Measurements from ENCODE around the gene FRMD6. TPM values are rescaled to one million over a fixed set of nuclear protein-coding genes. Genes with fewer than 3 reads are reported as not detected.

The FRMD6 gene
- total RNA-seq, 1 donor from 2014 or later, result 5.5 TPM

DNA sequence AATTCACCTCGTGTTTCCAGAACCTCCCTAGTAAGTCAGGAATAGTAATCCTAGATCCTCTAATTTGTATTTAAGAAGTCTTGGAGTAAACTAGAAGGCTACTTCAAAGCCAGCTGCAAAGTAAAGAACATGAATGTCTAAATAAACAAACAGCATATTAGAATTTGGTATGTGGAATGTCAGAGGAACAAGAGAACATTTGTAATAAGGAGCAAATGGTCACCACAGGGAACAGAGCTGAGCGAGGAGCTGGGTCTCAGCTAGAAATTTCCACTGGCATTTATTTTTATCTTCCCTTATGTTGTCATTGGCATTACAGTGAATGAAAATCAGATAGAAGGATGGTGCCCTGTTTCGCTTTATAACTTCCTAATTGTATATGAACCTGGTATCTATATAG, 50.2 kb downstream of the FRMD6 start:
- intact Hi-C loops (cut with micrococcal nuclease), result no loop called here

GRCh38 chr14:51703787-51704186, 52.1 kb downstream of the FRMD6 start:
- no peak overlapping the region for H3K4me3 Mint-ChIP-seq
- intact Hi-C loops (cut with micrococcal nuclease), result no loop called here
- H3K27ac Mint-ChIP-seq, result no peak overlapping the region
- no peaks in the 10 kb centered on the region for H3K27me3 Mint-ChIP-seq
- DNase-seq, result no peak
- no peaks in the 10 kb centered on the region for H3K9me3 Mint-ChIP-seq
- H3K36me3 Mint-ChIP-seq (ENCODE audit: low read depth), result no peaks in the 10 kb centered on the region
- H3K4me1 Mint-ChIP-seq, result no peaks in the 10 kb centered on the region

More for the DNA sequence above, 50.2 kb downstream of the FRMD6 start:
- no peak overlapping the region for H3K4me3 Mint-ChIP-seq
- H3K27ac Mint-ChIP-seq, result no peak overlapping the region
- DNase-seq, result peak; percentile 2
- H3K9me3 Mint-ChIP-seq, result no peaks in the 10 kb centered on the region
- peaks cover 2% of the 10 kb centered on the region for H3K27me3 Mint-ChIP-seq
- no peaks in the 10 kb centered on the region for H3K4me1 Mint-ChIP-seq
- H3K36me3 Mint-ChIP-seq (ENCODE audit: low read depth), result no peaks in the 10 kb centered on the region

- Mint-ChIP-seq H3K36me3 (ENCODE audit: low read depth) (no peaks in the 10 kb centered on the region), H3K9me3 (no peaks in the 10 kb centered on the region), H3K27ac (no peak overlapping the region), H3K4me1 (no peaks in the 10 kb centered on the region), H3K4me3 (no peak overlapping the region), H3K27me3 (no peaks in the 10 kb centered on the region)
- peak; percentile 17 for DNase-seq
- intact Hi-C loops (cut with micrococcal nuclease), result no loop called here
These were observed 52.8 kb downstream of the FRMD6 start for GRCh38 chr14:51704545-51704944.

DNA sequence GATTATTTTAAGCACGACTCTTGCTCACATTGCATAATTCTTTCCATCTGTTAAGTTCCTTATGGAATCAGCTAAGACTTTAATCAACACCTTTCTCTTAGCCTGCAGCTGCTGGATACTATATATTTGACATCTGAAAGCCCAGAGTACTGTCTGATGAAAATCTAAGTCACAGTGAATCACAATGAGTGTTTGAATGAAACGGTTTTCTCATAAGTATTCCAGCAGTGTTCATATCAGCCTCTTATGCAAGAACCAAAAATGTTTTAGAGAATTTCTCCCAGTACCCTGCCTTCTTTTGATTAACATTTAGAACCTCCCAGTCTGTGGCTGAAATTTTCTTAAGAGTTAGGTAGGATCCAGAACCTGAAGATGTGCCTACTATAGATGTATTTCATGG, 55.6 kb downstream of the FRMD6 start:
- intact Hi-C loops (cut with micrococcal nuclease), result no loop called here
- no peaks in the 10 kb centered on the region for H3K36me3 Mint-ChIP-seq (ENCODE audit: low read depth)
- H3K27me3 Mint-ChIP-seq, result no peaks in the 10 kb centered on the region
- DNase-seq, result no peak
- H3K4me3 Mint-ChIP-seq, result no peak overlapping the region
- no peaks in the 10 kb centered on the region for H3K4me1 Mint-ChIP-seq
- no peak overlapping the region for H3K27ac Mint-ChIP-seq
- no peaks in the 10 kb centered on the region for H3K9me3 Mint-ChIP-seq

- no peak overlapping the region for H3K4me3 Mint-ChIP-seq
These were observed 59.8 kb downstream of the FRMD6 start for GRCh38 chr14:51711505-51711904.

GRCh38 chr14:51715250-51715649, 63.5 kb downstream of the FRMD6 start:
- peaks cover 2% of the 10 kb centered on the region for H3K36me3 Mint-ChIP-seq (ENCODE audit: low read depth)
- no peaks in the 10 kb centered on the region for H3K27me3 Mint-ChIP-seq
- DNase-seq, result no peak
- H3K4me3 Mint-ChIP-seq, result no peak overlapping the region
- no peaks in the 10 kb centered on the region for H3K9me3 Mint-ChIP-seq
- no peaks in the 10 kb centered on the region for H3K4me1 Mint-ChIP-seq
- no peak overlapping the region for H3K27ac Mint-ChIP-seq
- intact Hi-C loops (cut with micrococcal nuclease), result no loop called here

More at GRCh38 chr14:51711505-51711904, 59.8 kb downstream of the FRMD6 start:
- Mint-ChIP-seq H3K27me3 (no peaks in the 10 kb centered on the region), H3K9me3 (no peaks in the 10 kb centered on the region), H3K27ac (no peak overlapping the region), H3K36me3 (ENCODE audit: low read depth) (no peaks in the 10 kb centered on the region), H3K4me1 (no peaks in the 10 kb centered on the region)
- no peak for DNase-seq
- intact Hi-C loops (cut with micrococcal nuclease), result no loop called here

- Mint-ChIP-seq H3K36me3 (ENCODE audit: low read depth) (peaks cover 2% of the 10 kb centered on the region), H3K4me1 (no peaks in the 10 kb centered on the region), H3K27me3 (no peaks in the 10 kb centered on the region), H3K27ac (no peak overlapping the region), H3K4me3 (no peak overlapping the region), H3K9me3 (no peaks in the 10 kb centered on the region)
- DNase-seq, result no peak
- intact Hi-C loops (cut with micrococcal nuclease), result no loop called here
These were observed 64.0 kb downstream of the FRMD6 start for GRCh38 chr14:51715742-51716141.

DNA sequence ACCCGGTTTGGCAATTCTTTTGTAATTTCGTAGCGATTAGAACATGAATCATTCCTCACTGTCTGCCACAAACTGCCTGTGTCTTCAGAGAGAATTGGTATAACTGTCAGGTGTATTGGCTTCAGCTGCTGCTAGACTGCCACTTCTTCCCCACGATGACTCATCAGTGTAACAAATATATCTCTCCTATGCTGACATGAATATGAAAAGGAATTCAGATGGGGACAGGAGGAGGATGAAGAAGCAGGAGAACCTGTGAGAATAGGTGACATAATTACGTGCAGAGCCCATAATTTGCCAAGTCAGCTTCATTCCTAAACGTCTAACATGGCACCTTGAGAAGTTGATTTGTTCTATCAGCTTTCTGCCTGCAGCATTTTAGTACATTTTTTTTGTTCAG, 64.9 kb downstream of the FRMD6 start:
- intact Hi-C loops (cut with micrococcal nuclease), result no loop called here
- no peak overlapping the region for H3K4me3 Mint-ChIP-seq
- no peaks in the 10 kb centered on the region for H3K27me3 Mint-ChIP-seq
- H3K36me3 Mint-ChIP-seq (ENCODE audit: low read depth), result peaks cover 2% of the 10 kb centered on the region
- no peaks in the 10 kb centered on the region for H3K4me1 Mint-ChIP-seq
- no peak overlapping the region for H3K27ac Mint-ChIP-seq
- no peak for DNase-seq
- no peaks in the 10 kb centered on the region for H3K9me3 Mint-ChIP-seq

GRCh38 chr14:51717766-51718165, 66.1 kb downstream of the FRMD6 start:
- Mint-ChIP-seq H3K9me3 (no peaks in the 10 kb centered on the region), H3K4me3 (no peak overlapping the region), H3K27ac (no peak overlapping the region), H3K4me1 (no peaks in the 10 kb centered on the region), H3K27me3 (no peaks in the 10 kb centered on the region), H3K36me3 (ENCODE audit: low read depth) (peaks cover 4% of the 10 kb centered on the region)
- intact Hi-C loops (cut with micrococcal nuclease), result no loop called here
- DNase-seq, result no peak

GRCh38 chr14:51719955-51720354, 68.2 kb downstream of the FRMD6 start:
- intact Hi-C loops (cut with micrococcal nuclease), result no loop called here
- no peak overlapping the region for H3K27ac Mint-ChIP-seq
- H3K36me3 Mint-ChIP-seq (ENCODE audit: low read depth), result peaks cover 4% of the 10 kb centered on the region
- H3K4me3 Mint-ChIP-seq, result no peak overlapping the region
- H3K27me3 Mint-ChIP-seq, result no peaks in the 10 kb centered on the region
- no peaks in the 10 kb centered on the region for H3K4me1 Mint-ChIP-seq
- H3K9me3 Mint-ChIP-seq, result no peaks in the 10 kb centered on the region
- DNase-seq, result no peak

- Mint-ChIP-seq H3K36me3 (ENCODE audit: low read depth) (peaks cover 9% of the 10 kb centered on the region), H3K4me1 (peaks cover 2% of the 10 kb centered on the region), H3K27ac (no peak overlapping the region), H3K9me3 (no peaks in the 10 kb centered on the region), H3K27me3 (no peaks in the 10 kb centered on the region), H3K4me3 (no peak overlapping the region)
- no peak for DNase-seq
- intact Hi-C loops (cut with micrococcal nuclease), result no loop called here
These were observed 72.3 kb downstream of the FRMD6 start for GRCh38 chr14:51723990-51724389.

DNA sequence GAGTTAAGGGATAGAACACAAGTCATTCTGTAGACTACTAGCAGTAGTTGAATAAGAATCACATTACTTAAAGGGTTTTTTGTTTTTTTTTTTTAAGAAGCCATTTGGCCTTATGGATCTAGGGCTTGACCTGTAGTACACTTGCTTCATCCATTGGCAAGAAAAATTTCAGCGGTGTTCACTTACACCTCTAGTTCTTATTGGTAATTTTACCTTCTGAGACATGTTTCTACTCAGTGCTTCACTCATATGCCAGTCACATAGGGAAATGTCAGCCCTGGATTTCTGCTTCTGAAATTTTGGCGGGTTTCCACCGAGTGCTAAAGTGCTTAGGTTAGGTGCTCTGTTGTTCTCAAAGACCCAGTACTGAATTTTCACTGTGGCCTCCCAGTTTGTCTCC, 72.9 kb downstream of the FRMD6 start:
- H3K4me1 Mint-ChIP-seq, result peaks cover 2% of the 10 kb centered on the region
- no peak overlapping the region for H3K4me3 Mint-ChIP-seq
- intact Hi-C loops (cut with micrococcal nuclease), result no loop called here
- peaks cover 9% of the 10 kb centered on the region for H3K36me3 Mint-ChIP-seq (ENCODE audit: low read depth)
- no peak overlapping the region for H3K27ac Mint-ChIP-seq
- no peak for DNase-seq
- no peaks in the 10 kb centered on the region for H3K9me3 Mint-ChIP-seq
- no peaks in the 10 kb centered on the region for H3K27me3 Mint-ChIP-seq

DNA sequence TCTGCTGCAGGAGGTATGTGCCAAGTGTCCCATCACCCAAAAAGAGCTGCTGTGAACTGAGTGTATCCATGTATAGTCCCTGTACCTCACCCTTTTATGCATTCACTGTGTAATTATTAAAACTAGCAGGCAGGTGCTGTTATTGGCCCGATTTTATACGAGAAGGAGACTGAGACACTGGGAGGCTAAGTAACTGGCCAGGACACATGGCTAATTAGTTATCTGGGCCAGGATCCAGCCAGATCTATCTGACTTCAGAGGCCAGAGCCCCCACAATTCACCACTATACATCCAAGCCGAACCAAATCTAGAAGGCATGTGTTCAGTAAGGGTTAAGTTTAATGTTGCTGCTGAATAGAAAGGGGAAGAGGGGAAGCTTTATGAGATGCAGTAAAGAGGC, 73.4 kb downstream of the FRMD6 start:
- intact Hi-C loops (cut with micrococcal nuclease), result no loop called here
- no peaks in the 10 kb centered on the region for H3K27me3 Mint-ChIP-seq
- peaks cover 2% of the 10 kb centered on the region for H3K4me1 Mint-ChIP-seq

GRCh38 chr14:51726166-51726899, 74.6 kb downstream of the FRMD6 start:
- Mint-ChIP-seq H3K4me3 (no peak overlapping the region), H3K27me3 (no peaks in the 10 kb centered on the region), H3K4me1 (peaks cover 2% of the 10 kb centered on the region), H3K9me3 (no peaks in the 10 kb centered on the region), H3K27ac (no peak overlapping the region), H3K36me3 (ENCODE audit: low read depth) (peaks cover 7% of the 10 kb centered on the region)
- no peak for DNase-seq
- intact Hi-C loops (cut with micrococcal nuclease), result no loop called here

More for the DNA sequence above, 73.4 kb downstream of the FRMD6 start:
- Mint-ChIP-seq H3K9me3 (no peaks in the 10 kb centered on the region), H3K27ac (no peak overlapping the region), H3K4me3 (no peak overlapping the region), H3K36me3 (ENCODE audit: low read depth) (peaks cover 7% of the 10 kb centered on the region)
- peak; percentile 38 for DNase-seq

DNA sequence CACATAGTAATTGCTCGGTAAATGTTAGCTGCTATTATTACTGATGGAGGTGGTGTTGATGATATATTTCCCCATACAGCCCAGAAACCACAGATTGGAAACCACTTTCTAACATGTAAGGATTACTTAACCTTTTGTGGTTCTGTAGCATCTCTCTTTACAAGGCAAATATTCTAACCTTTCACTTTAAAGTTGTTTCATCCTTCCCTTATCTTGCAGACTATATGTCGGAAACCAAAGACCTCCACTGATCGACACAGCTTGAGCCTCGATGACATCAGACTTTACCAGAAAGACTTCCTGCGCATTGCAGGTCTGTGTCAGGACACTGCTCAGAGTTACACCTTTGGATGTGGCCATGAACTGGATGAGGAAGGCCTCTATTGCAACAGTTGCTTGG, 75.8 kb downstream of the FRMD6 start:
- intact Hi-C loops (cut with micrococcal nuclease), result no loop called here
- H3K27me3 Mint-ChIP-seq, result peaks cover 6% of the 10 kb centered on the region
- no peaks in the 10 kb centered on the region for H3K9me3 Mint-ChIP-seq
- no peak overlapping the region for H3K27ac Mint-ChIP-seq
- H3K4me1 Mint-ChIP-seq, result peaks cover 2% of the 10 kb centered on the region
- no peak overlapping the region for H3K4me3 Mint-ChIP-seq
- peaks cover 5% of the 10 kb centered on the region for H3K36me3 Mint-ChIP-seq (ENCODE audit: low read depth)
- DNase-seq, result no peak

Measured in activated CD4-positive, alpha-beta T cell treated with anti-CD3 and anti-CD28 coated beads, Interleukin-2, amount 10 ng/mL, durations not matched to agents 24 days and 14 days (primary cell).